AG04450 (cell line): ENCODE data around the gene CLDN3. TPM values are rescaled to one million over a fixed set of nuclear protein-coding genes. Genes with fewer than 3 reads are reported as not detected.

ENCODE experiments used
- CTCF ChIA-PET: fragments of 300-600, 350-600 bp; formaldehyde crosslinking; extraction: SDS; loops from one replicate; lab custom pipeline; 2022; ENCODE audit warnings: antibody characterized with exemption, inconsistent platforms; lab: Charles Lee
- POLR2A ChIA-PET: fragments of 350-600 bp; formaldehyde crosslinking; extraction: SDS; loops from one replicate; lab custom pipeline; 2021; ENCODE audit warnings: antibody characterized with exemption, inconsistent platforms; lab: Yijun Ruan, JAX
- DNase-seq: peaks from one replicate; pipeline ENCODE4 v3.0.0-alpha.2; 2011; ENCODE audit warnings: low read depth, low spot score
- H3K27ac ChIP-seq: one replicate; pipeline ENCODE4 v1.5.1; 2012; ENCODE audit warnings: low read depth, low read length, control low read depth
- H3K27me3 ChIP-seq: one replicate; pipeline ENCODE4 v1.6.0; 2012; ENCODE audit warnings: low read length; ENCODE audit not compliant: control insufficient read depth, insufficient read depth
- H3K4me3 ChIP-seq: 2 replicates; pipeline ENCODE4 v1.5.1; 2011; ENCODE audit warnings: mild to moderate bottlenecking, low read depth, low read length, control low read depth
- H3K9me3 ChIP-seq: 2 replicates; pipeline ENCODE4 v1.5.1; 2012; ENCODE audit warnings: low read length; ENCODE audit not compliant: control insufficient read depth, insufficient read depth
- CTCF ChIP-seq: IDR thresholded peaks from 2 replicates; pipeline ENCODE4 v1.5.1; 2011; ENCODE audit warnings: low read depth, low read length, control low read depth, inconsistent platforms
- polyA plus RNA-seq: library from polyadenylated mRNA; depleted of rRNA; stranded (reverse); fragments of >200 nt; gene quantifications from 2 replicates; pipeline ENCODE4 v1.2.3, GENCODE V29; 2011

CLDN3 gene
- polyA plus RNA-seq, 1 experiment, result not detected

- Histone ChIP-seq H3K27me3 (no peaks in the 10 kb centered on the region), H3K27ac (no peak overlapping the region), H3K4me3 (no peak overlapping the region), H3K9me3 (no peaks in the 10 kb centered on the region)
- no peak for DNase-seq
- TF ChIP-seq CTCF, result no peak
- POLR2A ChIA-PET, result interaction anchor here (0.5 kb wide), 1 partner anchor 13 kb away, joined by 3 read pairs; no protein-coding TSS in a partner anchor
- CTCF ChIA-PET, result no interaction called here
Measured at GRCh38 chr7:73778801-73779389, 8.8 kb upstream of the CLDN3 start.

- no peak for DNase-seq
- Histone ChIP-seq H3K9me3 (no peaks in the 10 kb centered on the region), H3K4me3 (no peak overlapping the region), H3K27me3 (peaks cover 14% of the 10 kb centered on the region), H3K27ac (no peak overlapping the region)
- CTCF ChIA-PET, result no interaction called here
- POLR2A ChIA-PET, result no interaction called here
- no peak for TF ChIP-seq CTCF
Measured at GRCh38 chr7:73774923-73775322, 4.9 kb upstream of the CLDN3 start.

GRCh38 chr7:73773700-73774517 is 3.8 kb upstream of the CLDN3 start:
- TF ChIP-seq CTCF, result no peak
- peaks cover 23% of the 10 kb centered on the region for H3K27me3 ChIP-seq
- peaks cover under 1% of the 10 kb centered on the region; the same call in 1 of the 2 replicates for H3K9me3 ChIP-seq
- H3K27ac ChIP-seq, result no peak overlapping the region
- CTCF ChIA-PET, result no interaction called here
- DNase-seq, result no peak
- no peak overlapping the region for H3K4me3 ChIP-seq
- POLR2A ChIA-PET, result no interaction called here

- Histone ChIP-seq H3K27ac (no peak overlapping the region), H3K9me3 (peaks cover 6% of the 10 kb centered on the region; the same call in 1 of the 2 replicates), H3K4me3 (no peak overlapping the region), H3K27me3 (peaks cover 33% of the 10 kb centered on the region)
- ChIA-PET POLR2A (no interaction called here), CTCF (no interaction called here)
- DNase-seq, result no peak
- TF ChIP-seq CTCF, result no peak
Measured at GRCh38 chr7:73770860-73771670, 995 bp upstream of the CLDN3 start.
